GM18517 (cell line): Measurements from ENCODE around the gene TIE1.

Experiments
- ATAC-seq: cut with Tn5 transposase; IDR thresholded peaks from one replicate; pipeline ENCODE4 v1.9.1; 2021; ENCODE audit warnings: mild to moderate bottlenecking, moderate library complexity; ENCODE audit not compliant: unreplicated experiment

The TIE1 gene

GRCh38 chr1:43334453-43335205 is 33.8 kb downstream of the TIE1 start:
- ATAC-seq: no peak

- ATAC-seq: no peak
Measured at GRCh38 chr1:43337588-43337987, 36.8 kb downstream of the TIE1 start, which contains the start of gene MPL. MPL (plus strand) TSS chr1:43337818; CDS start chr1:43337849, 31 bp downstream.

GRCh38 chr1:43338001-43338400 is 37.2 kb downstream of the TIE1 start:
- ATAC-seq: no peak

- no peak for ATAC-seq
Measured at GRCh38 chr1:43339584-43340232, 38.9 kb downstream of the TIE1 start.

- ATAC-seq: no peak
Measured at GRCh38 chr1:43340559-43340958, 39.8 kb downstream of the TIE1 start.

- ATAC-seq: no peak
Measured at GRCh38 chr1:43344267-43344850, 43.6 kb downstream of the TIE1 start.

GRCh38 chr1:43345120-43345519 is 44.3 kb downstream of the TIE1 start:
- ATAC-seq: no peak

GRCh38 chr1:43346636-43347035 is 45.9 kb downstream of the TIE1 start:
- ATAC-seq: no peak

GRCh38 chr1:43348343-43348808 is 47.6 kb downstream of the TIE1 start:
- ATAC-seq: no peak

- ATAC-seq: no peak
Measured at GRCh38 chr1:43348809-43349593, 48.2 kb downstream of the TIE1 start.

GRCh38 chr1:43349594-43350306 is 49.0 kb downstream of the TIE1 start:
- no peak for ATAC-seq

- ATAC-seq: no peak
Measured at GRCh38 chr1:43350976-43351375, 50.2 kb downstream of the TIE1 start.

GRCh38 chr1:43351421-43352350 is 50.9 kb downstream of the TIE1 start:
- no peak for ATAC-seq

- no peak for ATAC-seq
Measured at GRCh38 chr1:43352351-43352705, 51.5 kb downstream of the TIE1 start.

- no peak for ATAC-seq
Measured at GRCh38 chr1:43352881-43353280, 52.1 kb downstream of the TIE1 start.

GRCh38 chr1:43354471-43354870 is 53.7 kb downstream of the TIE1 start:
- ATAC-seq: no peak

- no peak for ATAC-seq
Measured at GRCh38 chr1:43354936-43355335, 54.2 kb downstream of the TIE1 start.

GRCh38 chr1:43357251-43357650 is 56.5 kb downstream of the TIE1 start:
- ATAC-seq: no peak

GRCh38 chr1:43358121-43358745 is 57.5 kb downstream of the TIE1 start:
- ATAC-seq: no peak
